HG03135 (cell line): ENCODE results near the gene CDH13.

Experiments
- ATAC-seq: cut with Tn5 transposase; IDR thresholded peaks from one replicate; pipeline ENCODE4 v1.9.1; 2021; ENCODE audit warnings: mild to moderate bottlenecking, moderate library complexity; ENCODE audit not compliant: unreplicated experiment

CDH13 gene

GRCh38 chr16:83721676-83722075, 1094.9 kb downstream of the CDH13 start:
- ATAC-seq = no peak

GRCh38 chr16:83722456-83723183, 1095.9 kb downstream of the CDH13 start:
- no peak for ATAC-seq

DNA sequence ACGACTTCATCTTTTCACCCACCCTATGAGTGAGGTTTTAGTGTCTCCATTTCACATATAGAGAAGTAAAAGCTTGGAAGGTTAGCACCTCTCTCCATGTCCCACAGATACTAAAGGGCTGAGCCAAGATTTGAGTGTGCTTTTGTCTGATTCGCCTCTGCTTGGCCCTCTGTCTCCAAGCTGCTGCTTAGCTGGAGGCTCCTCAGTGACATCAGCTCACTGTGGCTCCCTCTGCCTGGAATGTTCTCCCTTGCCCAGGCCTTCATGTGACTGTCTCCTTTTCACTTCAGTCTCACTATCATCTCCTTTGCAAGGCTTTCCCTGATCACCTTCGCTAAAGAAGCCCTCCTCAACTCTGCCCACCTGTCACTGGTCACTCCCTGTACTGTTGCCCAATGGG, 1096.5 kb downstream of the CDH13 start:
- no peak for ATAC-seq

- ATAC-seq = no peak
Measured at GRCh38 chr16:83723901-83724300, 1097.1 kb downstream of the CDH13 start.

DNA sequence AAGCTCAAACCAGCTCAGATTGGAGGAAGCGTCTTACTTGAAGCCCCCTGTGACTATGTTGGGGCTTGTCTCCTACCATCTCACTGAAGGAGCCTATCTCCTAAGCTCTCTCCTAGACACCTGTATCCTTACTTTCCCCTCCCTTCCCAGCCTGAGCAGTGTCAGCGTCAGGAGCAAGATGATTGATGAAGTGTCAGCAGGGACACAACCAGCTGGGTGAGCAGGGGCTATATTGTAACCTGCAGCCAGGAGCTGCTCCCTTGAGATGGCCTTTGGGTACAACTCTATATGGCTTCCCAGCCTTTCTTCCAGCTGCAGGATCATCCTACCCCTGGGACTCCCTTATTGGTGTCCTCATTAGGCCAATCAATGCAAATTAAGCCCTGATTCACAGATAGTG, 1097.8 kb downstream of the CDH13 start:
- no peak for ATAC-seq

- no peak for ATAC-seq
Measured at GRCh38 chr16:83725313-83725712, 1098.5 kb downstream of the CDH13 start.

DNA sequence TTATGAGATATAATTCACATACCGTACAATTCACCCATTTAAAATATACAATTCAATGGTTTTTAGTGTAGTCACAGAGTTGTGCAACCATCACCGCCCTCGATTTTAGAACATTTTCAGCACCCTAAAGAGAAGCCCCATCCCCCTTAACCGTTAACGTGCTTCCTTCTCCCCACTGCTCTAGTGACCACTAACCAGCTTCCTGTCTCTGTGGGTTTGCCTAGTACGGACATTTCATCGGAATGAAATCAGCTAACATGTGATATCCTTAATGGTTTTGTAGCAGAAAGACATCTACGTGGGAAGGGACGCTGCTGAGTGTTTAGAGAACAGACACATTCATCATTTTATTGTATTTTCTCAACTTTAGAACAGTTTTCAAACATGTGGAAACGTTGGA, 1100.2 kb downstream of the CDH13 start:
- ATAC-seq = no peak

DNA sequence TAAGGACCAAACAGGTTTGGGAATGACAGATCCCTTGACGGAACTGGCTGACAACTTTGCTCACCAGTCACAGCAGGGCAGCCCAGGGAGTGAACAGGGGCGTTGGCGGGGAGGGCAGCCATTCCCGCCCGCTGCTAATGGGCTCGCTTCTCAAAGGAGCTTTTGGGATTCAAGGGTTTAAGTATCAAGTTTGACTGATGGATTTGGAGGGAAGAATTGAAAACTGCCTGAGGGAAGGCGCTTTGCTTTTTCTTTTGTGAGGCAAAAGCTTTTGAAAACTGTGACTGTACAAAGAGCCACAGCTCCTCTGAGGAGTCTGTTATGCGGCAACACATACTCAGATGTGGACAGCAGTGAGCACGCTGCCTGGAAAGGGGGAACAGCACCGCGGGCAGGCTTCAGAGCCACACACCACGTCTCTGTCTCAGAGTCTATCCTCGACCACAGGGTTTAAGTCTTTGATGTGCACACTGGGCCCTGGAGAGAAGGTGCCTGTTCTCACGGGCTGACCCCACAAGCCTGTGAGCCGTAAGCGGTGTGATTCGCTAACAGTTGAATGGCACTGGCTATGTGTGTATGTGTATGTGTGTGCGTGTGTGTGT, 1101.1 kb downstream of the CDH13 start:
- ATAC-seq = no peak

- ATAC-seq = no peak
Measured at GRCh38 chr16:83728492-83728891, 1101.7 kb downstream of the CDH13 start.

DNA sequence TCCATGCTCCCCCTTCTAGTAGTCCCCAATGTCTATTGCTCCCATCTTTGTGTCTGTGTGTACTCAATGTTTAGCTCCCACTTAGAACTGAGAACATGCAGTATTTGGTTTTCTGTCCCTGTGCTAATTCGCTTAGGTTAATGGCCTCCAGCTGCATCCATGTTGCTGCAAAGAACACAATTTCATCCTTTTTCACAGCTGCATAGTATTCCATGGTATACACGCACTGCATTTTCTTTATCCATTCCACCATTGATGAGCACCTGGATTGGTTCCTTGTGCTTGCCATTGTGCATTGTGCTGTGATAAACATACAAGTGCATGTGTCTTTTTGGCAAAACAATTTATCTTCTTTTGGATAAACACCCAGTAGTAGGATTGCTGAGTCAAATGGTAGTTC, 1104.0 kb downstream of the CDH13 start:
- ATAC-seq = no peak

DNA sequence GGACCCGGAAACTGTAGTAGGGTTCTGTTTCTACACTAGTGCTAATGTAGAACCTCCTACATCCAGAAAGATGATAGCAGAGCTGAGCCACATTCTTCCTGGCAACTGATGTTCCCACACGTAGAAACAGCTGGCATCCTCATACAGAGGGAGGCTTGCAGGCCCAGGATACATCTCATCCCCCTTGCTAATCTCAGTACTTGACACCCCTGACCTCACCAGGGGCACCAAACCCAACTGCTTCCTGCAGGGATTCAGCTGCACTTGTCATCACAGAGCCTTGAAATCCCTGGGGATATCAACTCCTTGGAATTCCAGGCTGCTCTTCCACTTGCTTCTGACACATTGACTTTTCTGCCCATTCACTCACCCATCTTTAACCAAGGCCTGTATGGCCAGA, 1105.8 kb downstream of the CDH13 start:
- ATAC-seq = no peak

DNA sequence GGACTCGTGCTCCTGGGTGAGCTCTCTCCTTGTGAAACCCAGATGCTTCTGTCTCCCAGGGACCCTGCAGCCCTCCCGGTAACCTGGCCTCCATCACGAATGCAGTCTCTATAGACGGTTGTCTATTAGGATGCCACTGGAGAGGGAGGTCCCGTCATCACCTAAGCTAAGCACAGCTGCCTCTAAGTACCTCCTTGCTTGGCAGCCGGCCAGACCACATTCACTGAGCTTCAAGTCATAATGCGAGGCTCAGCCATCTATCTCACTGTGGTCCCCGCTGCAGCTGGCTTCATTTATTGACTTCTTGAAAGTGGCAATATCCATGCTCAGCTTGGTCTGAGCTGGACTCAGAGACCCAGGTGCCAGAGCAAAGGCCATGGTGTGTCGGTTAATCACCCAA, 1106.5 kb downstream of the CDH13 start:
- ATAC-seq = no peak

- no peak for ATAC-seq
Measured at GRCh38 chr16:83734136-83734535, 1107.4 kb downstream of the CDH13 start.

- no peak for ATAC-seq
Measured at GRCh38 chr16:83737729-83738354, 1111.1 kb downstream of the CDH13 start.

GRCh38 chr16:83738923-83739503, 1112.2 kb downstream of the CDH13 start:
- ATAC-seq = no peak

DNA sequence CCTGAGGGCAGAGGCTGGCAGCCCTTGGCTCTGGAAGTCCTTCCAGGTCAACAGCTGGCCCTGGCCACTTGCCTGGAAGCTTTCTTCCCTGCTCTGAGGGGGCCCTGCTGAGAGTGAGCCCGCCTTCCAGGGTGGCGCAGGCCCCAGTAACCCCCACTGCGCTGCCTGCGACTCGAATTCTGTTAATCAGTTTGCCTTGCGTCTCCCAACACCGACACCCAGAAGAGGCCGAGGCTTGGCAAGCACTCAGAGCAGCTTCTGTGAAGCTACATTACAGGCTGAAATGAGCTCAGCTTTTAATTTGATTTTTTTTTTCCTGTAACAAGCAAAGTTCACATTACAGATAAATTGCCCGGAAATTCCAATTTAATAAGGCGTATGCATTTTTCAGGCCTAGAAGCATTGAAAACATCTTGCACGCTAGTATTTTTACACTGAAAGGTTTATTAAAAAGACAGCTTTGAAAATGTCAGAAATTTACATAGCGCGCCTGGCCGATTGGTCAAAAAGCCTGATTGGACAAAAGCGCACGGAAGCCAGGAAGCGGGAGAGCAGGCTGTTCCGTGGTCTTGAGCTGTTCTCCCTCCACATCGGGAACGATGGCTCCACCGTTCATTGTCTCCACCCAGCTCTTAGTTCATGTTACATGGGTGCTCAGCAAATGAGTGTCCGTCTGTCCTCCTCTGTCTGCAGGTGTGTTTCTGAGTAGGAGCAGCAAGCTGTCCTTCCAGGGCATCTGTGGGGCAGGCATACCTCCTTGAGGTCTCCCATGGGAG, 1115.5 kb downstream of the CDH13 start:
- ATAC-seq = no peak

DNA sequence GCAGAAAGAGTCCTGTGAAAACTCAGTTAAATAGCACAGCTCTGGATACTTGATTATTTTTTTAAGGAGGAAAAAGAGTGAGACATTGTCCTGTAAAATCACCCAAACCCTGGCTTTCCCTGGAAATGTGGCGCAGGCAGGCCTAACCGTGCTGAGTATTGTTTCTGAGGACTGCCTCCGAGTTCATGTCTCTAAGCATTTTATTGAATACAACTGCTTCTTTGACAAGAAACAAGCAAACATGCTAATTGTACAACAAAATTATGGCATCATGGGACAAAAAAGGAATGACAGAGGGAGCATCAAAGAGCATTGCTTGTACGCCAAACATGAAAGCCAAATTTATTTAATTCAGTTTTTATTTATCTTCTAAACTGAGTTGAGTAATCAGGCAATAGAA, 1116.5 kb downstream of the CDH13 start:
- no peak for ATAC-seq

- ATAC-seq = no peak
Measured at GRCh38 chr16:83743720-83744119, 1117.0 kb downstream of the CDH13 start.

DNA sequence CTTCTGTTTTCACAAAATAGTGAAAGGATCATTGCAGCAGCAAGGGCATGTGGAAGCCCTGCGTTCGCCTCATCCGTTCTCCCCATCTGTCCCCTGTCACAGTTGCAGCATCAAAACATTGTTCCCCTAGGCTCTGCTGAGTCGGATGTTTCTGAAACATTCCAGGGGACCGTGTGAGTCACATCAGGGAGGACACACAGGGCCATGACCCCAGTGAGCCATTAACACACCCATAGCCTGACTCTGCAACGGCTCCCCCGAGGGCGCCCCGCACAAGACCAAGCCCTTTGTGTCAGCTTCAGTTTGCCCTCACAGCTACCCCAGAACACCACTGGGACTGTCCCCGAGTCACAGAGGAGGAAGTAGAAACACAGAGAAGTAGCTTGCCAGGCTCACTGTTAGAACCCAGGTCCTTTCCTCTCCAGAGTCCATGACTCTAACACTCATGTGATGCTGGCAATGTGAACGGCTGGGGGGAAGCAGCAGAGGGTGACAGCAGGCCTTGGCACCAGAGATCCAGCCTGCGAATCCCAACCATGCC, 1117.7 kb downstream of the CDH13 start:
- no peak for ATAC-seq

- ATAC-seq = no peak
Measured at GRCh38 chr16:83746611-83747010, 1119.8 kb downstream of the CDH13 start.

DNA sequence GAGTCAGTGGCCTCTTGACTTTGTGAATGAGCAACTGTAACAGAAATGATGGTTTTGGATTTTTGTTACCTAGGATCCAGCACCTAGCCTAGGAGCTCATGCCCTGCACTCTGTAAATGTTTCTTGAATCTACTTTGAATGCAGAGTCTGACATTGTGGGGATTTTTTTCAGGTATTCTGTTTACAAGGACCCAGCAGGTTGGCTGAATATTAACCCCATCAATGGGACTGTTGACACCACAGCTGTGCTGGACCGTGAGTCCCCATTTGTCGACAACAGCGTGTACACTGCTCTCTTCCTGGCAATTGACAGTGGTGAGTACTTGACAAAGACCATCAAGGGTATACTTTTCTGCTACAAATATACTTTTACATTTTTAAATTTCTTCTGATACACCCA, 1121.2 kb downstream of the CDH13 start:
- no peak for ATAC-seq
